HepG2 (cell line): Measurements from ENCODE around the gene CLASRP. TPM values are rescaled to one million over a fixed set of nuclear protein-coding genes. Genes with fewer than 3 reads are reported as not detected.

Experiments used
- AHR ChIP-seq: IDR thresholded peaks from 2 replicates; pipeline ENCODE4 v1.6.1; 2018; ENCODE audit warnings: missing genetic modification reagents, missing compliant biosample characterization
- ETV6 ChIP-seq: sonication (generic); formaldehyde crosslinking; conservative IDR thresholded peaks from 2 replicates; pipeline ENCODE4 v1.4.0; 2020; ENCODE audit warnings: missing genetic modification reagents
- KAT8 ChIP-seq: IDR thresholded peaks from 2 replicates; pipeline ENCODE4 v1.6.1; 2016; ENCODE audit warnings: missing genetic modification reagents, missing compliant biosample characterization
- KMT2B ChIP-seq: IDR thresholded peaks from 2 replicates; pipeline ENCODE4 v1.6.1; 2016; ENCODE audit warnings: missing genetic modification reagents, missing compliant biosample characterization
- NR2F1 ChIP-seq, 2 experiments: fragments of 450-650 bp in 1 of 2; formaldehyde crosslinking in 1 of 2; IDR thresholded peaks; 2 replicates each; pipeline versions ENCODE4 v1.5.0 to v1.6.1; 2016 to 2020; ENCODE audit warnings: mild to moderate bottlenecking in 1 of 2, missing compliant biosample characterization in 1 of 2, missing genetic modification reagents in 1 of 2, moderate library complexity in 1 of 2
- THAP9 ChIP-seq: sonication (generic); formaldehyde crosslinking; IDR thresholded peaks from 2 replicates; pipeline ENCODE4; 2020; ENCODE audit warnings: missing genetic modification reagents, mild to moderate bottlenecking, borderline replicate concordance
- ZBTB40 ChIP-seq, 2 experiments: fragments of 450-650 bp in 1 of 2; sonication (generic) in 1 of 2; formaldehyde crosslinking in 1 of 2; IDR thresholded peaks; 2 replicates each; pipeline versions ENCODE4 v1.6.1 to v1.8.0; 2016 to 2022; ENCODE audit warnings: antibody characterized with exemption in 1 of 2, mild to moderate bottlenecking in 1 of 2, missing genetic modification reagents in 1 of 2
- ZNF263 ChIP-seq: sonication (generic); formaldehyde crosslinking; IDR thresholded peaks from 2 replicates; pipeline ENCODE4 v1.4.0; 2020; ENCODE audit warnings: missing genetic modification reagents
- ZNF329 ChIP-seq: sonication (generic); formaldehyde crosslinking; IDR thresholded peaks from 2 replicates; pipeline ENCODE4 v1.9.0; 2021; ENCODE audit warnings: low read depth, mild to moderate bottlenecking, missing genetic modification reagents
- ZNF451 ChIP-seq: sonication (generic); formaldehyde crosslinking; IDR thresholded peaks from 2 replicates; pipeline ENCODE4 v1.5.0; 2020; ENCODE audit warnings: mild to moderate bottlenecking, missing genetic modification reagents
- ZNF564 ChIP-seq: sonication (generic); formaldehyde crosslinking; IDR thresholded peaks from 2 replicates; pipeline ENCODE4 v1.8.1; 2023; ENCODE audit warnings: mild to moderate bottlenecking, missing genetic modification reagents
- polyA plus RNA-seq, 8 experiments: library from polyadenylated mRNA; depleted of rRNA in 3 of 8; stranded (reverse) in 7 of 8; unstranded in 1 of 8; fragments of >200 nt; fragmentation: Illumina TruSeq in 4 of 8; extraction: Trizol in 4 of 8; gene quantifications; 2 replicates each; pipeline versions ENCODE4 v1.2.1 to v1.2.3, GENCODE V29; 2011 to 2016; ENCODE audit warnings: low read depth in 4 of 8, missing spikeins in 1 of 8, mixed read lengths in 1 of 8; ENCODE audit not compliant: insufficient read depth in 1 of 8
- total RNA-seq, 5 experiments: library from RNA; depleted of rRNA; stranded (reverse); fragments of >200 nt; fragmentation: Illumina TruSeq; extraction: Trizol; gene quantifications; 2 replicates each; pipeline ENCODE4 v1.2.3, GENCODE V29; 2016; ENCODE audit warnings: low read depth in 1 of 5
- TF ChIP-seq, protein P1 (sequence below): sonication (generic); formaldehyde crosslinking; IDR thresholded peaks from 2 replicates; pipeline ENCODE4 v1.4.0; 2020; ENCODE audit warnings: mild to moderate bottlenecking, low read depth, missing genetic modification reagents
- TF ChIP-seq, protein P2 (sequence below): IDR thresholded peaks from 2 replicates; pipeline ENCODE4 v1.6.1; 2016

The CLASRP gene
- total and polyA plus RNA-seq, 2 of the 13 experiments (the other 11 are each of a cell fraction or from before 2014, with no cell fraction given) = 32.0 to 51.4 TPM

DNA sequence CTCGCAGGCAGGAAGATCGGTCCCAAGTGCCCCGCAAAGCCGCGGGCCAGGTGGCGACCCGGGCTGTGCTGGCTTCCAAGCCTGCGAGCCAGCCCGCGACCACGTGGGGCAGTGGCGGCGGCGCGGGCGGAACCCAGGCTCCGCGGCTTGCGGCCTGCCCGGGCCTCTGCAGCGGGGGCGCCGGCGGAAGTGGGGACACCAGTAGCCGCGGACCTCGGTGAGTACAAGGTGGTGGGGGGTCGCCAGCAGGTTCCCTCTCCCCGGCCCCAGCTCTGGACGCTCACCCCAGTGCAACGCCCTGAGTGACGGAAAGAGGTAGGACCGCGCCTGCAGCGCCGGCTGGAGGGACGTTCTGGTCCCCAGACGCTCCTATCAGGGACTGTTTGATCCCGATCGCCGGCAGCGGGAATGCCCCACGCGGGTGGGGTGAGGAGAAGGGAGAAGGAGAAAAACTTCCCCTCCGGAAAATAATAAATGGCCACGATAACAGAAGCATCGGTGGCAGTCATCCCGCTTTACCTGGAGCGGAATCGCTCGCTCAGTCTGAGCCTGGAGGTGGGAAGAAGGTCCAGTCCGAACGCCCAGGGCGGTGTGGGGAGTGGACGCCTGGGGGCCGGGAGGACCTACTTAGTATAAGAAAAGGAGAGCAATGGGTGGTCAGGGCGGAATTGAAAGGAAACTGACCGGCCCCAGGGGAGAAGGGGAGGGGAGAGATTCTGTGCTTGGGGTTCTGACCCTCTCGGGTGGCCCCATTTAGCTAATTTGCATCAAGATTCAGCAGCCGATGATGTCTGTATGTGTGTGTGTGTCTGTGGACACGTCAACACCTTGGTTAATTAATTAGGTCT lies 40.4 kb downstream of the CLASRP start, which contains the start of gene GEMIN7 (continued):
- peak; percentile 94 for TF ChIP-seq AHR (CRISPR knock-in tag)
- no peak for TF ChIP-seq ZNF564
- TF ChIP-seq NR2F1 (CRISPR knock-in tag; IDR thresholded peaks at IDR 0.05) = no peak
- peak; percentile 72; the same call in 1 of the 2 replicates for TF ChIP-seq ZNF329
- TF ChIP-seq ETV6 (CRISPR knock-in tag) = peak; percentile 88
- TF ChIP-seq, protein P1, sequence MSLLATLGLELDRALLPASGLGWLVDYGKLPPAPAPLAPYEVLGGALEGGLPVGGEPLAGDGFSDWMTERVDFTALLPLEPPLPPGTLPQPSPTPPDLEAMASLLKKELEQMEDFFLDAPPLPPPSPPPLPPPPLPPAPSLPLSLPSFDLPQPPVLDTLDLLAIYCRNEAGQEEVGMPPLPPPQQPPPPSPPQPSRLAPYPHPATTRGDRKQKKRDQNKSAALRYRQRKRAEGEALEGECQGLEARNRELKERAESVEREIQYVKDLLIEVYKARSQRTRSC (CRISPR knock-in tag) = no peak; the same call in 1 of the 2 replicates
- TF ChIP-seq ZNF263 (CRISPR knock-in tag) = peak; percentile 73
- peak; percentile 69 for TF ChIP-seq ZBTB40 (IDR thresholded peaks at IDR 0.05)
- TF ChIP-seq ZBTB40 (CRISPR knock-in tag; IDR thresholded peaks at IDR 0.05) = peak; percentile 91
- TF ChIP-seq, protein P2, sequence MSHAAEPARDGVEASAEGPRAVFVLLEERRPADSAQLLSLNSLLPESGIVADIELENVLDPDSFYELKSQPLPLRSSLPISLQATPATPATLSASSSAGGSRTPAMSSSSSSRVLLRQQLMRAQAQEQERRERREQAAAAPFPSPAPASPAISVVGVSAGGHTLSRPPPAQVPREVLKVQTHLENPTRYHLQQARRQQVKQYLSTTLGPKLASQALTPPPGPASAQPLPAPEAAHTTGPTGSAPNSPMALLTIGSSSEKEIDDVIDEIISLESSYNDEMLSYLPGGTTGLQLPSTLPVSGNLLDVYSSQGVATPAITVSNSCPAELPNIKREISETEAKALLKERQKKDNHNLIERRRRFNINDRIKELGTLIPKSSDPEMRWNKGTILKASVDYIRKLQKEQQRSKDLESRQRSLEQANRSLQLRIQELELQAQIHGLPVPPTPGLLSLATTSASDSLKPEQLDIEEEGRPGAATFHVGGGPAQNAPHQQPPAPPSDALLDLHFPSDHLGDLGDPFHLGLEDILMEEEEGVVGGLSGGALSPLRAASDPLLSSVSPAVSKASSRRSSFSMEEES (CRISPR knock-in tag) = no peak; the same call in 1 of the 2 replicates
- TF ChIP-seq KMT2B (CRISPR knock-in tag) = peak; percentile 81
- peak; percentile 91; the same call in 1 of the 2 replicates for TF ChIP-seq ZNF451 (CRISPR knock-in tag)
- no peak; the same call in 1 of the 2 replicates for TF ChIP-seq THAP9 (CRISPR knock-in tag)
- TF ChIP-seq KAT8 (CRISPR knock-in tag) = peak; percentile 90
